Medulla oblongata (tissue), 1 donor: ENCODE results near the gene WBP2NL.

Experiments
- DNase-seq: peaks from one replicate; pipeline ENCODE4 v3.0.0-alpha.2; 2015; ENCODE audit errors: extremely low spot score

WBP2NL gene

DNA sequence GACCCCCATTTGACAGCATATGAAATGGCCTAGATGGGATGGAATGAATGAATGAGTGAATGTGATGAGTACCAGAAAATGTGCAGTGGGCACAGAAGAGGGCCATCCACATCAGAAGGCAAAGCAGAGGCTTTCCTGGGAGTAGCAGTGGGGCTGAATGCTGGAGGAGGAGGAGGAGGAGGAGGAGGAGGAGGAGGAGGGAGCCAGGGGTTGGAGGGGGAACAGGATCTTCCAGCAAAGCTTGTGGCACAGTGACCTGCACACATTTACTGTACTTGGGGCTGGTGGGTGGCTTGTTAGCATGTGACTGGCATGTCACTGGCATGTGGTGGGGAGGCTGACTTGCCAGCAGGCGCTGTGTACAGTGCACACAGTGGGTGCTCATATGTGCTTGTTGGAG lies 19.9 kb upstream of the WBP2NL start:
- DNase-seq: no peak

- DNase-seq: peak; percentile 48
Observed at GRCh38 chr22:41979423-41980250, 19.0 kb upstream of the WBP2NL start.

- DNase-seq: no peak
Observed at GRCh38 chr22:41982865-41983264, 15.7 kb upstream of the WBP2NL start.

GRCh38 chr22:41983513-41984405 lies 14.8 kb upstream of the WBP2NL start:
- DNase-seq: no peak

DNA sequence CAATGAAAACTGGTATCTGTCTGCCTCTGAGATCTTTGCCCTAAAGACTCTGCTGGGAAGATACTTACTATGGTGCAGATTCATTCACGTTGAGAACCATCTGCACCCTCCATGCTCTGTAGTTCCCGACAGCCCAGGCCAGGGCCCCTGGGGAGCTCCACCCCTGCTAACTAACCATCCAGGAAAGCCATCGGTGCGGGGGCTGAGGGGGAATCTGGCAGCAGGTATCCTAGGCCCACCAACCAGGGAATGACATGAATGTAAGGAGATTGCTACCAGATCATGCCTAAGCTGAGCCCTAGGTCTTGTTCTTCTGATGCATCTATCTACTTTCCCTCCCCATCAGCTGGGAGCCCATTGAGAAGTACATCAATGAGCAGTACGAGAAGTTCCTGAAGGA lies 11.3 kb upstream of the WBP2NL start:
- no peak for DNase-seq

DNA sequence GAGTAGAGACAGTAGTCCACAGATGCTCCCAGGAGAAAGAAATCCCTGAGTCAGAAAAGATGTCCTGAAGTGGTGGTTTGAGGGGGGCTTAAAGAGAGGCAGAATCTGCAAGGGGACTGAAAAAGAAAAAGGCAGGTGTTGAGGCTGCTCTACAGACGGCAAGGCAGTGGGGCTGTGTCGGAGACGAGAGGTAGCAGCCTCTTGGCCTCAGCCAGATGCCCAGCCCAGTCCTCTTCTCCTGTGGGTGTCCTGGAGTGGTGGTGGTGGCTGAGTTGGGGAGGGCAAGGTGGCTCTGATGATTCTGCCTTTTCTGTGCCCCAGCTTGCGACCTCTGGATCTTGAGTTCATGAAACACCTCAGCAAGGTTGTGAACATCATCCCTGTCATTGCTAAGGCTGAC lies 9.3 kb upstream of the WBP2NL start:
- no peak for DNase-seq

DNA sequence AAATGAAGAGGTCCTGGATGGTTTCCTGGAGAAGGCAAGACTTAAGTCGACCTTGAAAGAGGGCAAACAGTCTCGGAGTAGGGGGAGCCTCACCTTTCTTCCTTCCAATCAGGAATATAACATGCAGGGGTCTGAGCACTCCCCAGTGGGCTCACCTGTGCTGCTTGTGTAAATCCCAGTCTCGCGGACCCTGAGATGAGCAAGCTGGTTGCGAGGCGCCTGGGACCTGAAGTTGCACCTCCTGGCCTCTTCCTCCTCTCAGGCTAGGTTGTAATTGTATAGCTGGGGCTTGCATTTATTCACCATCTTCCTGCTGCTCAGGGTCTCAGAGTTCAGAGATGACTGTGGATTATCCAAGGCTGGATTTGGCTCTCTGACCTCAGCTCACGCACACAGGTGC lies 7.5 kb upstream of the WBP2NL start:
- DNase-seq: no peak

- no peak for DNase-seq
Observed at GRCh38 chr22:41992496-41992895, 6.1 kb upstream of the WBP2NL start.

GRCh38 chr22:41995211-41995610 lies 3.4 kb upstream of the WBP2NL start:
- DNase-seq: no peak

DNA sequence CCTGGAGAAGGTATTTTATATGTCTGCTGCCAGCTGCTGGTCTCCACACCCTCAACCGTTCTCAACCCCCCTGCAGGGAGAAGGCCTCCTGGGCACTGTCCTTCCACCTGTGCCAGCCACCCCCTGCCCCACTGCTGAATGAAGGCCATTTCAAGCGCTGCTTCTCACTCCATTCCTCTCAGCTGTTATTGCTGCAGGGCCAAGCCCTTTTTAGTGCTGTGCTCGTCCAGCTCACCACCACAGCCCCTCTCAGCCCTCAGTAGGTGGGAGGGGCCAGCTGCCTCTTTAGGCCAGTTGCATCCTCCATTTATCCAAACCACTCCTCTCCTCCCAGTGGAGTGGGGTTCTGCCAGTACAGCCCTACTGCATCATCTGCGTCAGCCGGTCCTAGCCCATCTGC lies 1.8 kb upstream of the WBP2NL start:
- DNase-seq: no peak

DNA sequence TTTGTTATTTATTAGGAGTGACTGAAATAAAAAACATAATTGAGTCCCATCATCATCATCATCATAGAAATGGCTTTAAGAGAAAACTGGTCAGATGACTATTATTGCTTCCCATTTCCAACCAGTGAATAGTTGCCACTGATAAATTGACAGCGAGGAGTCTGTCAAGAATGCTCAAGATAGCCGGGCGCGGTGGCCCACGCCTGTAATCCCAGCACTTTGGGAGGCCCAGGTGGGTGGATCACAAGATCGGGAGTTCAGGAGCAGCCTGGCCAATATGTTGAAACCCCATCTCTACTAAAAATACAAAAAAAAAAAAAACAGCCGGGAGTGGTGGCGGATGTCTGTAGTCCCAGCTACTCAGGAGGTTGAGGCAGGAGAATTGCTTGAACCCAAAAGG lies 1.9 kb downstream of the WBP2NL start:
- no peak for DNase-seq

DNA sequence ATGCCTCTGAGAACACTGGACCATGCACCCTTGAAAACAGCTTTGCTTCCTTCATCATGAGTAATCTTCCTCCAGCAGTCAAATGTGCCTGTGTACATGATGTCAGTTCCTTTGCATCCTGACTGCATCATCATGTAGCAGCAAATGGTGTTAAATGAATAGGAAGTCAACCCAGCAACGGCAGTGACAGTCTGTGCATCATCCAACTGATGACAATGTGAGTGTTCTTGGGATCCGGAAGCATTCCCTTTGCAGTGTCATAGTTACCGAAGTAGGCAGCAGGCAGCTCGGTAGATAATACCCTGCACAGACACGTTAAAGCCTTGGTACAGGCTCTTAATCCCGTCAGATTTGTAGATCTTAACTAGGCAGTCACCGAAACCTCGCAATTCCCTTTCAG lies 2.5 kb downstream of the WBP2NL start:
- DNase-seq: no peak

- DNase-seq: no peak
Observed at GRCh38 chr22:42001706-42002105, 3.1 kb downstream of the WBP2NL start.

- no peak for DNase-seq
Observed at GRCh38 chr22:42007922-42008321, 9.3 kb downstream of the WBP2NL start.

DNA sequence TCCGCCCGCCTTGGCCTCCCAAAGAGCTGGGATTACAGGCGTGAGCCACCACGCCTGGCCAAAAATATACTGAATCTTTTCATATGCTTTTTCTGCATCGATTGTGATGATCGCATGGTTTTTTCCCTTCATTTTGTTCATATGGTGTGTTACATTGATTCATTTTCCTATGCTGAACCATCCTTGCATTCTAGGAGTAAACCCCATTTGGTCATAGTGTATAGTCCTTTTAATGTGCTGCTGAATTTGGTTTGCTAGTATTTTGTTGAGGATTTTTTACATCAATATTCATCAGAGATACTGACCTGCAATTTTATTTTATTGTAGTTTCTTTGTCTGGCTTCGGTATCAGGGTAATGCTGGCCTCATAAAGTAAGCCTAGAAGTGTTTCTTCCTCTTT lies 12.2 kb downstream of the WBP2NL start:
- no peak for DNase-seq

- DNase-seq: no peak
Observed at GRCh38 chr22:42013385-42013784, 14.8 kb downstream of the WBP2NL start.

GRCh38 chr22:42016111-42016510 lies 17.5 kb downstream of the WBP2NL start:
- no peak for DNase-seq

- no peak for DNase-seq
Observed at GRCh38 chr22:42018224-42018623, 19.6 kb downstream of the WBP2NL start.

DNA sequence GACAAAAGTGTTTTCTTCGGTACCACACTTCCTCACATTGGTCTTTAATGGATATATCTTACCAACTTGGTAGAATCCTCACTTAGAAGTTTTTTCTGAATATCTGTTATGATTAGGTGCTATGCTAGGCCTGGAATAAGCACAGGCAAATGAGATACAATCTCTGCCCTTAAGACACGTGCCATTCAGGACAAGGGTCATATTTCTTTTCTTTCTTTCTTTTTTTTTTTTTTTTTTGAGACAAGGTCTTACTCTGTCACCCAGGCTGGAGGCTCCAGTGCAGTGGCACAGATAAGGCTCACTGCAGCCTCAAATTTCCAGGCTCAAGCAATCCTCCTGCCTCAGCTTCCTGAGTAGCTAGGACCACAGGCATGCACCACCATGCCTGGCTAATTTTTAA lies 23.0 kb downstream of the WBP2NL start:
- no peak for DNase-seq

DNA sequence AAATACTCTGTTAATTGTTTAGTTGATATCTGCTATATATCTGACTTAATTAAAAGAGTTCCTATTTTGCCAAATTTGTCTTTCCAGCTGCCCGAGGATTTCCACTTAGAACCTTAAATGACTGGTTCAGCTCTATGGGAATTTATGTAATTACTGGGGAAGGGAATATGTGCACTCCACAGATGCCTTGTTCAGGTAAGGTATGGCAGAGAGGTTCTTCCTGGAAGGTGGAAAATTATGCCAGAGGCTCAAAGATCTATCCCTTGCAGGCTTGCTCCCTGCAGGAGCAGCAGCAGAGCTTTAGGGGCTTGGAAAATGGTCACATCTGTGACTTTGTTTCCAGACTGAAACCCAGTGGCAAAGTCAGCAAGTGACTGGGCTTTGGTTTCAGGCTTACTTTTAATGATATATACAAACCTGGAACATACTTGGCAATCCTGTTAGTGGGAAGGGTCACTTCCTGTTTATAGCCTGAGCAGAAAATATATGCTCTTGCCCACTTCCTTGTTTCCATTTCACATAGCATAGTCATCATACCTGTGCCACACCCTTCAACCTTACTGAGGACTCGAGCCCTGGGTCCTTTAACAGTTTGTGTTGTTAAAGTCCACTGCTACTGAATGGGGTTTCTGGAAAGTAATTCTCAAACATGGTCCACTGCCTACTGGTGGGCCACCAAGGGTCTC lies 23.7 kb downstream of the WBP2NL start:
- DNase-seq: no peak

DNA sequence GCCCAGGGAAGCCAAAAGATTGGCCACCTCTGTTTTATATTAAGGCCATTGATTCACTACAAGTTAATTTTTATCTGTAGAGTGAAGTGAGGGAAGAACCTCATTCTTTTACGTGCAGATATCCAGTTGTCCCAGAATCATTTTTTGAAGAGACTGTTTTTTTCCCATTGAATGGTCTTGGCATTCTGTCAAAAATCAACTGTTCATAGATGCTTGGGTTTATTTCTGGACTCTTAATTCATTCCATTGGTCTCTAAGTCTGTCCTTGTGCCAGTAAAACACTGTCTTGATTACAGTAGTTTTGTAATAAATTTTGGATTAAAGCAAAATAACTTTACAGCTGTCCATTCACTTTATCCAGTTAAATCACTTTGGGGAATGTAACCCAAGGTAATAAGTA lies 26.8 kb downstream of the WBP2NL start:
- DNase-seq: no peak

GRCh38 chr22:42026705-42027104 lies 28.1 kb downstream of the WBP2NL start:
- no peak for DNase-seq
